HEK293 (cell line): ENCODE measurements around the gene SOX13.

ENCODE experiments used
- FEZF1 ChIP-seq: fragments of 450-650 bp; formaldehyde crosslinking; IDR thresholded peaks from 2 replicates; pipeline ENCODE4 v1.5.1; 2016; ENCODE audit warnings: missing biosample characterization, missing genetic modification characterization
- GFI1B ChIP-seq: fragments of 450-650 bp; formaldehyde crosslinking; IDR thresholded peaks from 2 replicates; pipeline ENCODE4 v1.5.1; 2016; ENCODE audit warnings: missing biosample characterization, missing genetic modification characterization
- GLI2 ChIP-seq: fragments of 450-650 bp; formaldehyde crosslinking; IDR thresholded peaks from 2 replicates; pipeline ENCODE4; 2017; ENCODE audit warnings: missing biosample characterization, missing genetic modification characterization, low read depth, borderline replicate concordance
- KLF7 ChIP-seq: fragments of 450-650 bp; formaldehyde crosslinking; IDR thresholded peaks from 2 replicates; pipeline ENCODE4 v1.5.1; 2016; ENCODE audit warnings: missing biosample characterization, missing genetic modification characterization, borderline replicate concordance
- ZBTB8A ChIP-seq: fragments of 450-650 bp; formaldehyde crosslinking; IDR thresholded peaks from 2 replicates; pipeline ENCODE4 v1.5.1; 2016; ENCODE audit warnings: missing biosample characterization, missing genetic modification characterization
- ZFHX2 ChIP-seq: fragments of 450-650 bp; formaldehyde crosslinking; conservative IDR thresholded peaks from 2 replicates; pipeline ENCODE4 v1.5.1; 2016; ENCODE audit warnings: missing biosample characterization, missing genetic modification characterization
- ZNF10 ChIP-seq: fragments of 450-650 bp; formaldehyde crosslinking; IDR thresholded peaks from 2 replicates; pipeline ENCODE4 v1.5.1; 2017; ENCODE audit warnings: missing biosample characterization, missing genetic modification characterization
- ZNF561 ChIP-seq: fragments of 450-650 bp; IDR thresholded peaks from 2 replicates; pipeline ENCODE4 v1.5.1; 2018; ENCODE audit warnings: missing biosample characterization, missing genetic modification characterization, borderline replicate concordance
- ZNF629 ChIP-seq: fragments of 450-650 bp; formaldehyde crosslinking; IDR thresholded peaks from 2 replicates; pipeline ENCODE4 v1.5.1; 2017; ENCODE audit warnings: missing biosample characterization, missing genetic modification characterization
- ZNF654 ChIP-seq: fragments of 450-650 bp; formaldehyde crosslinking; IDR thresholded peaks from 2 replicates; pipeline ENCODE4 v1.5.1; 2016; ENCODE audit warnings: low read depth, missing biosample characterization, missing genetic modification characterization
- ZNF707 ChIP-seq: fragments of 450-650 bp; formaldehyde crosslinking; IDR thresholded peaks from 2 replicates; pipeline ENCODE4 v1.5.1; 2016; ENCODE audit warnings: missing biosample characterization, missing genetic modification characterization
- TF ChIP-seq, protein P1 (sequence below): fragments of 450-650 bp; formaldehyde crosslinking; IDR thresholded peaks from 2 replicates; pipeline ENCODE4 v1.5.1; 2017; ENCODE audit warnings: missing biosample characterization, missing genetic modification characterization
- TF ChIP-seq, protein P2 (sequence below): fragments of 450-650 bp; formaldehyde crosslinking; conservative IDR thresholded peaks from 2 replicates; pipeline ENCODE4 v1.5.1; 2016; ENCODE audit warnings: low read depth, missing biosample characterization, missing genetic modification characterization
- TF ChIP-seq, protein P3 (sequence below): fragments of 450-650 bp; formaldehyde crosslinking; IDR thresholded peaks from 2 replicates; pipeline ENCODE4 v1.5.1; 2016; ENCODE audit warnings: missing biosample characterization, missing genetic modification characterization
- TF ChIP-seq, protein P4 (sequence below): fragments of 450-650 bp; formaldehyde crosslinking; IDR thresholded peaks from 2 replicates; pipeline ENCODE4 v1.5.1; 2016; ENCODE audit warnings: missing biosample characterization, missing genetic modification characterization
- TF ChIP-seq, protein P5 (sequence below): fragments of 450-650 bp; formaldehyde crosslinking; IDR thresholded peaks from 2 replicates; pipeline ENCODE4 v1.5.1; 2016; ENCODE audit warnings: missing biosample characterization, missing genetic modification characterization, low read depth

The SOX13 gene

DNA sequence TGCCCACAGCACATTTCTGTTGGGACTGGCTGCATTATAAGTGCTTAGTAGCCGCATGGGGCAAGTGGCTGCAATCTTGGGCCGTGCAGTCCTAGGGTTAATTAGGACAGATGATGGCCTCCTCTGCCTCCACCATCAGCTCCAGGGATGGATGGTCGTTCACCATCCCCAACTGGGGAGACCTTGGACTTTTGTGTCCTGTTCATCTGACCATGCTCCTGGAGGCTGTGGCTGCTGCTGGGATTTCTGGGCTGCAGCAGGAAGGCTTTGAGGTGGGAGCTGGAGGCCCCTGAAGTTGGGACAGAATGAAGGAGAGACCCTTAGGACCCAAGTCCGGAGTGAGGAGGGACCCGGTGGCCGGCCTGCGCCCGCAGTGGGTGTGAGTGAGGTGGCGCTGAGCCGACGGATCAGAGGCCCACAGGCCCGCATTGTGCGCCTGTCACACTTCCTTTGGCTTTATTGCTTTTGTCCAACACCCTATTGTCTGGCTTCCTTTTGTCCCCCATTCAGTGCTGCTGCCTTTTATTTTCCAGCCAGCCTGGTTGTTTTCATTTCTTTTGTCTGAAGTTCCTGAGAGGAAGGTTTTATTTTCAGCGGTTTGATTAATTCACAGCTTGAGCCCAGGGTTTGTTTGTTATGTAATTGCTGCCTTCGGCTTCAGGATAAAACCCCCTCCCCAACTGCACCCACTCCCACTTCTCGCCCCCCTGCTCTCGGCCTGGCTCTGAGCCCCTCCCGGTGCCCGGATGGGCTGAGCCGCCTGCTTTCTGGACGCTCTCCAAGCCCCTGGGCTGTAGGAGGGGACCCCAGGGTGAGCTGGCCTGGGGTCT is 35.6 kb downstream of the SOX13 start (continued):
- TF ChIP-seq FEZF1 (tag by site-specific recombination): peak; percentile 32
- TF ChIP-seq, protein P1, sequence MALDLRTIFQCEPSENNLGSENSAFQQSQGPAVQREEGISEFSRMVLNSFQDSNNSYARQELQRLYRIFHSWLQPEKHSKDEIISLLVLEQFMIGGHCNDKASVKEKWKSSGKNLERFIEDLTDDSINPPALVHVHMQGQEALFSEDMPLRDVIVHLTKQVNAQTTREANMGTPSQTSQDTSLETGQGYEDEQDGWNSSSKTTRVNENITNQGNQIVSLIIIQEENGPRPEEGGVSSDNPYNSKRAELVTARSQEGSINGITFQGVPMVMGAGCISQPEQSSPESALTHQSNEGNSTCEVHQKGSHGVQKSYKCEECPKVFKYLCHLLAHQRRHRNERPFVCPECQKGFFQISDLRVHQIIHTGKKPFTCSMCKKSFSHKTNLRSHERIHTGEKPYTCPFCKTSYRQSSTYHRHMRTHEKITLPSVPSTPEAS (tag by site-specific recombination): no peak
- TF ChIP-seq ZNF707 (tag by site-specific recombination): no peak
- TF ChIP-seq, protein P2, sequence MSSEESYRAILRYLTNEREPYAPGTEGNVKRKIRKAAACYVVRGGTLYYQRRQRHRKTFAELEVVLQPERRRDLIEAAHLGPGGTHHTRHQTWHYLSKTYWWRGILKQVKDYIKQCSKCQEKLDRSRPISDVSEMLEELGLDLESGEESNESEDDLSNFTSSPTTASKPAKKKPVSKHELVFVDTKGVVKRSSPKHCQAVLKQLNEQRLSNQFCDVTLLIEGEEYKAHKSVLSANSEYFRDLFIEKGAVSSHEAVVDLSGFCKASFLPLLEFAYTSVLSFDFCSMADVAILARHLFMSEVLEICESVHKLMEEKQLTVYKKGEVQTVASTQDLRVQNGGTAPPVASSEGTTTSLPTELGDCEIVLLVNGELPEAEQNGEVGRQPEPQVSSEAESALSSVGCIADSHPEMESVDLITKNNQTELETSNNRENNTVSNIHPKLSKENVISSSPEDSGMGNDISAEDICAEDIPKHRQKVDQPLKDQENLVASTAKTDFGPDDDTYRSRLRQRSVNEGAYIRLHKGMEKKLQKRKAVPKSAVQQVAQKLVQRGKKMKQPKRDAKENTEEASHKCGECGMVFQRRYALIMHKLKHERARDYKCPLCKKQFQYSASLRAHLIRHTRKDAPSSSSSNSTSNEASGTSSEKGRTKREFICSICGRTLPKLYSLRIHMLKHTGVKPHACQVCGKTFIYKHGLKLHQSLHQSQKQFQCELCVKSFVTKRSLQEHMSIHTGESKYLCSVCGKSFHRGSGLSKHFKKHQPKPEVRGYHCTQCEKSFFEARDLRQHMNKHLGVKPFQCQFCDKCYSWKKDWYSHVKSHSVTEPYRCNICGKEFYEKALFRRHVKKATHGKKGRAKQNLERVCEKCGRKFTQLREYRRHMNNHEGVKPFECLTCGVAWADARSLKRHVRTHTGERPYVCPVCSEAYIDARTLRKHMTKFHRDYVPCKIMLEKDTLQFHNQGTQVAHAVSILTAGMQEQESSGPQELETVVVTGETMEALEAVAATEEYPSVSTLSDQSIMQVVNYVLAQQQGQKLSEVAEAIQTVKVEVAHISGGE (tag by site-specific recombination): no peak
- no peak for TF ChIP-seq KLF7 (tag by site-specific recombination)
- TF ChIP-seq, protein P3, sequence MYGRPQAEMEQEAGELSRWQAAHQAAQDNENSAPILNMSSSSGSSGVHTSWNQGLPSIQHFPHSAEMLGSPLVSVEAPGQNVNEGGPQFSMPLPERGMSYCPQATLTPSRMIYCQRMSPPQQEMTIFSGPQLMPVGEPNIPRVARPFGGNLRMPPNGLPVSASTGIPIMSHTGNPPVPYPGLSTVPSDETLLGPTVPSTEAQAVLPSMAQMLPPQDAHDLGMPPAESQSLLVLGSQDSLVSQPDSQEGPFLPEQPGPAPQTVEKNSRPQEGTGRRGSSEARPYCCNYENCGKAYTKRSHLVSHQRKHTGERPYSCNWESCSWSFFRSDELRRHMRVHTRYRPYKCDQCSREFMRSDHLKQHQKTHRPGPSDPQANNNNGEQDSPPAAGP (tag by site-specific recombination): no peak
- TF ChIP-seq, protein P4, sequence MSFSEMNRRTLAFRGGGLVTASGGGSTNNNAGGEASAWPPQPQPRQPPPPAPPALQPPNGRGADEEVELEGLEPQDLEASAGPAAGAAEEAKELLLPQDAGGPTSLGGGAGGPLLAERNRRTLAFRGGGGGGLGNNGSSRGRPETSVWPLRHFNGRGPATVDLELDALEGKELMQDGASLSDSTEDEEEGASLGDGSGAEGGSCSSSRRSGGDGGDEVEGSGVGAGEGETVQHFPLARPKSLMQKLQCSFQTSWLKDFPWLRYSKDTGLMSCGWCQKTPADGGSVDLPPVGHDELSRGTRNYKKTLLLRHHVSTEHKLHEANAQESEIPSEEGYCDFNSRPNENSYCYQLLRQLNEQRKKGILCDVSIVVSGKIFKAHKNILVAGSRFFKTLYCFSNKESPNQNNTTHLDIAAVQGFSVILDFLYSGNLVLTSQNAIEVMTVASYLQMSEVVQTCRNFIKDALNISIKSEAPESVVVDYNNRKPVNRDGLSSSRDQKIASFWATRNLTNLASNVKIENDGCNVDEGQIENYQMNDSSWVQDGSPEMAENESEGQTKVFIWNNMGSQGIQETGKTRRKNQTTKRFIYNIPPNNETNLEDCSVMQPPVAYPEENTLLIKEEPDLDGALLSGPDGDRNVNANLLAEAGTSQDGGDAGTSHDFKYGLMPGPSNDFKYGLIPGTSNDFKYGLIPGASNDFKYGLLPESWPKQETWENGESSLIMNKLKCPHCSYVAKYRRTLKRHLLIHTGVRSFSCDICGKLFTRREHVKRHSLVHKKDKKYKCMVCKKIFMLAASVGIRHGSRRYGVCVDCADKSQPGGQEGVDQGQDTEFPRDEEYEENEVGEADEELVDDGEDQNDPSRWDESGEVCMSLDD (tag by site-specific recombination): no peak
- peak; percentile 27 for TF ChIP-seq ZBTB8A (tag by site-specific recombination)
- no peak for TF ChIP-seq ZNF10 (tag by site-specific recombination)
- TF ChIP-seq ZNF561 (tag by site-specific recombination): no peak
- no peak for TF ChIP-seq ZNF654
- peak; percentile 53 for TF ChIP-seq ZFHX2 (tag by site-specific recombination)
- no peak for TF ChIP-seq GFI1B (tag by site-specific recombination)
- TF ChIP-seq, protein P5, sequence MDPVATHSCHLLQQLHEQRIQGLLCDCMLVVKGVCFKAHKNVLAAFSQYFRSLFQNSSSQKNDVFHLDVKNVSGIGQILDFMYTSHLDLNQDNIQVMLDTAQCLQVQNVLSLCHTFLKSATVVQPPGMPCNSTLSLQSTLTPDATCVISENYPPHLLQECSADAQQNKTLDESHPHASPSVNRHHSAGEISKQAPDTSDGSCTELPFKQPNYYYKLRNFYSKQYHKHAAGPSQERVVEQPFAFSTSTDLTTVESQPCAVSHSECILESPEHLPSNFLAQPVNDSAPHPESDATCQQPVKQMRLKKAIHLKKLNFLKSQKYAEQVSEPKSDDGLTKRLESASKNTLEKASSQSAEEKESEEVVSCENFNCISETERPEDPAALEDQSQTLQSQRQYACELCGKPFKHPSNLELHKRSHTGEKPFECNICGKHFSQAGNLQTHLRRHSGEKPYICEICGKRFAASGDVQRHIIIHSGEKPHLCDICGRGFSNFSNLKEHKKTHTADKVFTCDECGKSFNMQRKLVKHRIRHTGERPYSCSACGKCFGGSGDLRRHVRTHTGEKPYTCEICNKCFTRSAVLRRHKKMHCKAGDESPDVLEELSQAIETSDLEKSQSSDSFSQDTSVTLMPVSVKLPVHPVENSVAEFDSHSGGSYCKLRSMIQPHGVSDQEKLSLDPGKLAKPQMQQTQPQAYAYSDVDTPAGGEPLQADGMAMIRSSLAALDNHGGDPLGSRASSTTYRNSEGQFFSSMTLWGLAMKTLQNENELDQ (tag by site-specific recombination): no peak
- TF ChIP-seq ZNF629: no peak
- TF ChIP-seq GLI2 (tag by site-specific recombination): no peak
- TF ChIP-seq, all 188 proteins: peak for 3
